H9 (cell line): ENCODE results near the gene GALNT4. TPM values are rescaled to one million over a fixed set of nuclear protein-coding genes. Genes with fewer than 3 reads are reported as not detected.

Experiments used
- DNase-seq: peaks from one replicate; pipeline ENCODE4 v3.0.0-alpha.2; 2017
- H2AFZ ChIP-seq: one replicate; pipeline ENCODE4 v1.6.1; 2013; ENCODE audit warnings: mild to moderate bottlenecking, low read length, control low read depth, moderate library complexity
- H2AK5ac ChIP-seq: 2 replicates; pipeline ENCODE4 v1.6.1; 2013; ENCODE audit warnings: low read length, control low read depth, mixed read lengths; ENCODE audit not compliant: insufficient read length
- H2BK120ac ChIP-seq: one replicate; pipeline ENCODE4 v1.6.1; 2013; ENCODE audit warnings: low read depth, mild to moderate bottlenecking, low read length, control low read depth, inconsistent platforms; ENCODE audit not compliant: poor library complexity, severe bottlenecking
- H2BK12ac ChIP-seq: 2 replicates; pipeline ENCODE4 v1.6.1; 2013; ENCODE audit warnings: low read length, control low read depth, mixed read lengths, low read depth; ENCODE audit not compliant: insufficient read length
- H2BK15ac ChIP-seq: 2 replicates; pipeline ENCODE4 v1.6.1; 2013; ENCODE audit warnings: low read depth, low read length, control low read depth
- H2BK20ac ChIP-seq: one replicate; pipeline ENCODE4 v1.6.1; 2013; ENCODE audit warnings: low read depth, mild to moderate bottlenecking, low read length, control low read depth, inconsistent platforms; ENCODE audit not compliant: poor library complexity, severe bottlenecking
- H2BK5ac ChIP-seq: 2 replicates; pipeline ENCODE4 v1.6.1; 2013; ENCODE audit warnings: low read length, control low read depth, mixed read lengths; ENCODE audit not compliant: insufficient read length
- H3K14ac ChIP-seq: 2 replicates; pipeline ENCODE4 v1.6.1; 2013; ENCODE audit warnings: low read length, control low read depth; ENCODE audit not compliant: insufficient read depth
- H3K18ac ChIP-seq: 2 replicates; pipeline ENCODE4 v1.6.1; 2013; ENCODE audit warnings: low read depth, mild to moderate bottlenecking, mixed read lengths, low read length, control low read depth; ENCODE audit not compliant: insufficient read length
- H3K23ac ChIP-seq: 2 replicates; pipeline ENCODE4 v1.6.1; 2013; ENCODE audit warnings: low read length, control low read depth, mixed read lengths, low read depth; ENCODE audit not compliant: insufficient read length
- H3K23me2 ChIP-seq: 2 replicates; pipeline ENCODE4 v1.6.1; 2013; ENCODE audit warnings: low read depth, mild to moderate bottlenecking, mixed read lengths, low read length, control low read depth; ENCODE audit not compliant: insufficient read length, poor library complexity, severe bottlenecking
- H3K27ac ChIP-seq: 2 replicates; pipeline ENCODE4 v1.5.1; 2013; ENCODE audit warnings: low read length, control low read depth, mixed read lengths, low read depth; ENCODE audit not compliant: insufficient read length
- H3K27me3 ChIP-seq: 2 replicates; pipeline ENCODE4 v1.6.1; 2013; ENCODE audit warnings: low read length, control low read depth, inconsistent platforms; ENCODE audit not compliant: insufficient read depth
- H3K4ac ChIP-seq: 2 replicates; pipeline ENCODE4 v1.6.1; 2013; ENCODE audit warnings: low read depth, mild to moderate bottlenecking, control low read depth, inconsistent platforms, low read length, moderate library complexity
- H3K4me1 ChIP-seq: 2 replicates; pipeline ENCODE4 v1.6.1; 2013; ENCODE audit warnings: low read length, control low read depth, inconsistent platforms; ENCODE audit not compliant: insufficient read depth
- H3K4me2 ChIP-seq: 2 replicates; pipeline ENCODE4 v1.6.1; 2013; ENCODE audit warnings: low read length, control low read depth, mixed read lengths; ENCODE audit not compliant: insufficient read length, insufficient read depth
- H3K56ac ChIP-seq: 2 replicates; pipeline ENCODE4 v1.6.1; 2013; ENCODE audit warnings: low read depth, mild to moderate bottlenecking, mixed read lengths, low read length, control low read depth; ENCODE audit not compliant: insufficient read length
- H3K79me1 ChIP-seq: 2 replicates; pipeline ENCODE4 v1.6.1; 2013; ENCODE audit warnings: low read depth, mild to moderate bottlenecking, moderate library complexity, low read length, control low read depth, inconsistent platforms; ENCODE audit not compliant: insufficient read depth, poor library complexity, severe bottlenecking
- H3K79me2 ChIP-seq: 2 replicates; pipeline ENCODE4 v1.6.1; 2013; ENCODE audit warnings: low read length, control low read depth, inconsistent platforms; ENCODE audit not compliant: insufficient read depth
- H3K9ac ChIP-seq: 2 replicates; pipeline ENCODE4 v1.6.1; 2013; ENCODE audit warnings: low read length, control low read depth, mixed read lengths; ENCODE audit not compliant: insufficient read length; ENCODE audit errors: extremely low read depth
- H3K9me3 ChIP-seq: one replicate; pipeline ENCODE4 v1.6.1; 2013; ENCODE audit warnings: low read depth, low read length, inconsistent platforms; ENCODE audit not compliant: control insufficient read depth
- H3T11ph ChIP-seq: one replicate; pipeline ENCODE4 v1.6.1; 2013; ENCODE audit warnings: mild to moderate bottlenecking, low read length, control low read depth, inconsistent platforms
- H4K20me1 ChIP-seq: one replicate; pipeline ENCODE4 v1.6.1; 2013; ENCODE audit not compliant: control insufficient read depth, insufficient read length, insufficient read depth
- H4K5ac ChIP-seq: 2 replicates; pipeline ENCODE4 v1.6.1; 2013; ENCODE audit warnings: low read depth, mild to moderate bottlenecking, mixed read lengths, low read length, control low read depth; ENCODE audit not compliant: insufficient read length
- H4K8ac ChIP-seq: replicated peaks from 2 replicates; pipeline ENCODE4 v1.6.1; 2013; ENCODE audit warnings: low read length, control low read depth, mixed read lengths, low read depth; ENCODE audit not compliant: insufficient read length
- H4K91ac ChIP-seq: 2 replicates; pipeline ENCODE4 v1.6.1; 2013; ENCODE audit warnings: low read depth, mild to moderate bottlenecking, moderate library complexity, mixed read lengths, low read length, control low read depth; ENCODE audit not compliant: insufficient read length
- H3K27ac Mint-ChIP-seq, 3 experiments: 2 replicates in 2 of 3; 3 replicates in 1 of 3; pipeline ENCODE4 v1.8.0; 2020 to 2021; ENCODE audit warnings: mixed read lengths in 3 of 3, mild to moderate bottlenecking in 1 of 3, moderate library complexity in 1 of 3
- H3K27me3 Mint-ChIP-seq: 2 replicates; pipeline ENCODE4 v1.8.0; 2021; ENCODE audit warnings: low read depth, mild to moderate bottlenecking, moderate library complexity, mixed read lengths
- H3K36me3 Mint-ChIP-seq, 3 experiments: 2 replicates in 2 of 3; 3 replicates in 1 of 3; pipeline ENCODE4 v1.8.0; 2020 to 2021; ENCODE audit warnings: low read depth in 3 of 3, mixed read lengths in 3 of 3; ENCODE audit not compliant: insufficient read depth in 1 of 3
- H3K4me1 Mint-ChIP-seq, 2 experiments: 2 replicates each; pipeline ENCODE4 v1.8.0; 2020; ENCODE audit warnings: mixed read lengths in 2 of 2
- H3K4me3 Mint-ChIP-seq, 2 experiments: 2 replicates in 1 of 2; 3 replicates in 1 of 2; pipeline ENCODE4 v1.8.0; 2020 to 2021; ENCODE audit warnings: mild to moderate bottlenecking in 2 of 2, mixed read lengths in 2 of 2, moderate library complexity in 1 of 2
- H3K9me3 Mint-ChIP-seq, 2 experiments: 2 replicates in 1 of 2; 3 replicates in 1 of 2; pipeline ENCODE4 v1.8.0; 2020; ENCODE audit warnings: mild to moderate bottlenecking in 2 of 2, mixed read lengths in 2 of 2, moderate library complexity in 1 of 2
- WGBS: extraction: QIAGEN DNeasy Blood & Tissue Kit; methylation state at CpG from one replicate; pipeline ENCODE4 v1.1.7; 2013; ENCODE audit warnings: missing lambda C conversion rate, low lambda C conversion rate, mixed read lengths; ENCODE audit not compliant: insufficient read length; ENCODE audit errors: extremely low coverage; 5-methylcytosine and 5-hydroxymethylcytosine counted together
- total RNA-seq: library from RNA; stranded (reverse); gene quantifications from 2 replicates; pipeline ENCODE4 v1.2.1, GENCODE V29; 2021
- TF ChIP-seq, protein P1 (sequence below): fragments of 200-600 bp; sonication (generic); conservative IDR thresholded peaks from 3 replicates; pipeline ENCODE4 v1.8.0; 2021; ENCODE audit warnings: antibody characterized with exemption, mild to moderate bottlenecking

Gene GALNT4
- total RNA-seq, 1 experiment from 2014 or later, result 3.1 TPM

DNA sequence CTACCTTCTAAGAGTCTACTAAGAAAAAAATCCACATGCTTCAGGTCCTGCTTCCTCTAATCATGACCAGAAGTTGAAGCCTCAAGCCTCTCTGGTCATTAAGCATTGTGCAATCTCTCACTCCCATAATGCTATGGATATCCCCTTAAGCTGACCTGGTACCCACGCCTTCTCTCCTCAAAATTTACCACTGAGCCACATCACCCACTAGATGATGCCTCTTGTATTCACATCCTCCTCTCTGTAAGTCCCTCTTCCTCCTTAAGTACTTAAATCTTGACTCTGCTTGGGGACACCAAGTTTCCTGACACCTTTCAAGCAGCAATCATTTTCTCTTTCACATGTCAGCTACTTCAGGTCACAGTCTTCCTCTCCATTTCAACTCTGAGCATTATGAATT, 9.8 kb downstream of the GALNT4 start:
- Histone ChIP-seq H3K18ac (no peak overlapping the region), H3K9ac (no peak overlapping the region), H2BK20ac (no peak overlapping the region), H2BK12ac (no peak overlapping the region), H2BK15ac (no peak overlapping the region), H3K27ac (no peak overlapping the region), H4K91ac (no peak overlapping the region), H3T11ph (no peak overlapping the region), H3K23me2 (no peaks in the 10 kb centered on the region), H3K4me1 (no peaks in the 10 kb centered on the region; the same call in 1 of the 2 replicates), H3K79me2 (no peaks in the 10 kb centered on the region), H3K9me3 (no peaks in the 10 kb centered on the region), H3K27me3 (no peaks in the 10 kb centered on the region), H3K4ac (no peak overlapping the region), H4K5ac (no peak overlapping the region), H2BK5ac (no peak overlapping the region), H4K8ac (no peak overlapping the region), H3K79me1 (peaks cover 2% of the 10 kb centered on the region), H3K4me2 (no peak overlapping the region), H3K56ac (no peak overlapping the region), H4K20me1 (no peaks in the 10 kb centered on the region), H2AFZ (no peak overlapping the region), H2BK120ac (no peak overlapping the region), H2AK5ac (no peak overlapping the region), H3K23ac (no peak overlapping the region), H3K14ac (no peak overlapping the region)
- no peaks in the 10 kb centered on the region for H3K9me3 Mint-ChIP-seq
- H3K36me3 Mint-ChIP-seq, result no peaks in the 10 kb centered on the region
- TF ChIP-seq, protein P1, sequence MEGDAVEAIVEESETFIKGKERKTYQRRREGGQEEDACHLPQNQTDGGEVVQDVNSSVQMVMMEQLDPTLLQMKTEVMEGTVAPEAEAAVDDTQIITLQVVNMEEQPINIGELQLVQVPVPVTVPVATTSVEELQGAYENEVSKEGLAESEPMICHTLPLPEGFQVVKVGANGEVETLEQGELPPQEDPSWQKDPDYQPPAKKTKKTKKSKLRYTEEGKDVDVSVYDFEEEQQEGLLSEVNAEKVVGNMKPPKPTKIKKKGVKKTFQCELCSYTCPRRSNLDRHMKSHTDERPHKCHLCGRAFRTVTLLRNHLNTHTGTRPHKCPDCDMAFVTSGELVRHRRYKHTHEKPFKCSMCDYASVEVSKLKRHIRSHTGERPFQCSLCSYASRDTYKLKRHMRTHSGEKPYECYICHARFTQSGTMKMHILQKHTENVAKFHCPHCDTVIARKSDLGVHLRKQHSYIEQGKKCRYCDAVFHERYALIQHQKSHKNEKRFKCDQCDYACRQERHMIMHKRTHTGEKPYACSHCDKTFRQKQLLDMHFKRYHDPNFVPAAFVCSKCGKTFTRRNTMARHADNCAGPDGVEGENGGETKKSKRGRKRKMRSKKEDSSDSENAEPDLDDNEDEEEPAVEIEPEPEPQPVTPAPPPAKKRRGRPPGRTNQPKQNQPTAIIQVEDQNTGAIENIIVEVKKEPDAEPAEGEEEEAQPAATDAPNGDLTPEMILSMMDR, result no peak
- no peak for DNase-seq
- H3K27ac Mint-ChIP-seq, result no peak overlapping the region
- H3K27me3 Mint-ChIP-seq, result no peaks in the 10 kb centered on the region
- no peak overlapping the region for H3K4me3 Mint-ChIP-seq
- peaks cover 5 to 9% of the 10 kb centered on the region in 2 experiments for H3K4me1 Mint-ChIP-seq
- WGBS, result no CpG with 5 or more reads among the region's 1 CpG
